K562 (cell line): ENCODE results near the gene METAP1D. TPM values are rescaled to one million over a fixed set of nuclear protein-coding genes. Genes with fewer than 3 reads are reported as not detected.

Source experiments
- BRF1 ChIP-seq: IDR thresholded peaks from 3 replicates; pipeline ENCODE4 v1.6.1; 2011; ENCODE audit warnings: borderline replicate concordance, mild to moderate bottlenecking; ENCODE audit not compliant: insufficient read length; ENCODE audit errors: extremely low read depth
- ETV6 ChIP-seq, 3 experiments: fragments of 150-350 bp in 1 of 3; sonication (generic) in 1 of 3; formaldehyde crosslinking in 1 of 3; IDR thresholded peaks; 2 replicates each; pipeline versions ENCODE4 v1.6.1 to v1.8.0; 2014 to 2022; ENCODE audit warnings: borderline replicate concordance in 2 of 3, low read depth in 2 of 3, antibody characterized with exemption in 1 of 3, low read length in 1 of 3, mild to moderate bottlenecking in 1 of 3, missing genetic modification reagents in 1 of 3
- FOS ChIP-seq: IDR thresholded peaks from 3 replicates; pipeline ENCODE4 v1.6.1; 2011; ENCODE audit not compliant: insufficient read length; ENCODE audit errors: extremely low read depth
- FOXA3 ChIP-seq, 2 experiments: fragments of 450-650 bp in 1 of 2; sonication (generic) in 1 of 2; formaldehyde crosslinking; IDR thresholded peaks in 1 of 2; conservative IDR thresholded peaks in 1 of 2; 2 replicates each; pipeline versions ENCODE4 v1.4.0 to v1.8.0; 2020 to 2022; ENCODE audit warnings: mild to moderate bottlenecking in 2 of 2, missing genetic modification reagents in 1 of 2
- GATA2 ChIP-seq: sonication (generic); formaldehyde crosslinking; IDR thresholded peaks from 2 replicates; pipeline ENCODE4 v1.4.0; 2020; ENCODE audit warnings: mild to moderate bottlenecking, missing genetic modification reagents
- NONO ChIP-seq, 2 experiments: fragments of 200-400 bp in 1 of 2; fragments of 450-650 bp in 1 of 2; formaldehyde crosslinking in 1 of 2; IDR thresholded peaks; 2 replicates each; pipeline ENCODE4 v1.6.1; 2017; ENCODE audit warnings: low read depth in 2 of 2, mild to moderate bottlenecking in 2 of 2, moderate library complexity in 2 of 2, low read length in 1 of 2
- POLR2G ChIP-seq: fragments of 200-400 bp; formaldehyde crosslinking; IDR thresholded peaks from 2 replicates; pipeline ENCODE4 v1.6.1; 2017; ENCODE audit warnings: low read depth, mild to moderate bottlenecking, antibody characterized with exemption, low read length, moderate library complexity
- PRDM10 ChIP-seq: fragments of 450-650 bp; IDR thresholded peaks from 2 replicates; pipeline ENCODE4 v1.6.1; 2018; ENCODE audit not compliant: partially characterized antibody
- RNF2 ChIP-seq: sonication (generic); IDR thresholded peaks from 2 replicates; pipeline ENCODE4 v1.6.1; 2016
- TCF7 ChIP-seq: sonication (generic); IDR thresholded peaks from 2 replicates; pipeline ENCODE4 v1.6.1; 2016; ENCODE audit warnings: antibody characterized with exemption, borderline replicate concordance
- TFAM ChIP-seq: fragments of 250-450 bp; sonication (Bioruptor Pico); conservative IDR thresholded peaks from 2 replicates; pipeline ENCODE4 v1.5.0; 2021; ENCODE audit warnings: mild to moderate bottlenecking, moderate library complexity
- TFAP4 ChIP-seq: sonication (generic); formaldehyde crosslinking; IDR thresholded peaks from 2 replicates; pipeline ENCODE4 v1.8.0; 2022; ENCODE audit warnings: missing genetic modification reagents, mild to moderate bottlenecking, moderate library complexity, borderline replicate concordance
- TRIM24 ChIP-seq, 2 experiments: fragments of 450-650 bp; IDR thresholded peaks; 2 replicates each; pipeline ENCODE4 v1.6.1; 2016
- ZNF589 ChIP-seq: fragments of 200-800 bp; sonication (Bioruptor generic); IDR thresholded peaks from 2 replicates; pipeline ENCODE4 v1.6.1; 2016; ENCODE audit warnings: low read depth, missing genetic modification characterization, missing compliant biosample characterization
- polyA plus RNA-seq, 8 experiments: library from polyadenylated mRNA; depleted of rRNA in 4 of 8; stranded (reverse) in 5 of 8; unstranded in 3 of 8; fragments of >200 nt; fragmentation: Nextera tagmentation in 2 of 8; fragmentation: Illumina TruSeq in 1 of 8; extraction: Ambion mirVana in 2 of 8; extraction: Trizol in 1 of 8; gene quantifications; 2 replicates each; pipeline versions ENCODE4 v1.2.1 to v1.2.3, GENCODE V29; 2011 to 2014; ENCODE audit warnings: inconsistent platforms in 1 of 8, missing spikeins in 1 of 8
- total RNA-seq, 7 experiments: library from RNA; depleted of rRNA in 6 of 7; stranded (reverse); fragments of >200 nt in 6 of 7; fragmentation: Illumina TruSeq in 2 of 7; extraction: Trizol in 2 of 7; gene quantifications; 2 replicates each; pipeline versions ENCODE4 v1.2.1 to v1.2.3, GENCODE V29; 2011 to 2021; ENCODE audit warnings: low replicate concordance in 1 of 7
- TF ChIP-seq, protein P1 (sequence below): fragments of 250-450 bp; sonication (Bioruptor Pico); IDR thresholded peaks from 2 replicates; pipeline ENCODE4 v1.5.0; 2021
- TF ChIP-seq, protein P2 (sequence below): sonication (generic); formaldehyde crosslinking; IDR thresholded peaks from 2 replicates; pipeline ENCODE4 v1.8.0; 2022; ENCODE audit warnings: mild to moderate bottlenecking, missing genetic modification reagents
- TF ChIP-seq, protein P3 (sequence below): sonication (generic); formaldehyde crosslinking; IDR thresholded peaks from 2 replicates; pipeline ENCODE4 v1.9.0; 2022; ENCODE audit warnings: mild to moderate bottlenecking, missing genetic modification reagents

Gene METAP1D
- total and polyA plus RNA-seq, 9 of the 15 experiments (the other 6 are each of a cell fraction or from before 2014, with no cell fraction given): 8.0 to 23.4 (median 15.7) TPM

- TF ChIP-seq FOS: peak; percentile 75
- peak; percentile 85 for TF ChIP-seq ZNF589 (CRISPR knock-in tag)
- TF ChIP-seq RNF2: 0 out of 2 replicates have a peak, but pooled peaks have one; percentile 56
- TF ChIP-seq POLR2G: peak; percentile 83
- 0 out of 4 replicates have a peak, but pooled peaks of 1 of the 2 experiments have one; percentile 14 for TF ChIP-seq TRIM24 (IDR thresholded peaks at IDR 0.05)
- TF ChIP-seq, protein P1, sequence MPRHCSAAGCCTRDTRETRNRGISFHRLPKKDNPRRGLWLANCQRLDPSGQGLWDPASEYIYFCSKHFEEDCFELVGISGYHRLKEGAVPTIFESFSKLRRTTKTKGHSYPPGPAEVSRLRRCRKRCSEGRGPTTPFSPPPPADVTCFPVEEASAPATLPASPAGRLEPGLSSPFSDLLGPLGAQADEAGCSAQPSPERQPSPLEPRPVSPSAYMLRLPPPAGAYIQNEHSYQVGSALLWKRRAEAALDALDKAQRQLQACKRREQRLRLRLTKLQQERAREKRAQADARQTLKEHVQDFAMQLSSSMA: 0 out of 2 replicates have a peak, but pooled peaks have one; percentile 30
- 0 out of 4 replicates have a peak, but pooled peaks of 1 of the 2 experiments have one; percentile 10 for TF ChIP-seq NONO (IDR thresholded peaks at IDR 0.05; ENCODE audit: low read depth in 2 of 2, low read length in 1 of 2)
- peak; percentile 30 for TF ChIP-seq PRDM10
- TF ChIP-seq, protein P2, sequence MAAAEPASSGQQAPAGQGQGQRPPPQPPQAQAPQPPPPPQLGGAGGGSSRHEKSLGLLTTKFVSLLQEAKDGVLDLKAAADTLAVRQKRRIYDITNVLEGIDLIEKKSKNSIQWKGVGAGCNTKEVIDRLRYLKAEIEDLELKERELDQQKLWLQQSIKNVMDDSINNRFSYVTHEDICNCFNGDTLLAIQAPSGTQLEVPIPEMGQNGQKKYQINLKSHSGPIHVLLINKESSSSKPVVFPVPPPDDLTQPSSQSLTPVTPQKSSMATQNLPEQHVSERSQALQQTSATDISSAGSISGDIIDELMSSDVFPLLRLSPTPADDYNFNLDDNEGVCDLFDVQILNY: peak; percentile 56; the same call in 1 of the 2 replicates
- TF ChIP-seq FOXA3 (CRISPR knock-in tag; conservative IDR thresholded peaks at IDR 0.05 in 1 of 2, IDR thresholded peaks at IDR 0.05 in 1 of 2): 0 out of 4 replicates have a peak, but pooled peaks of 1 of the 2 experiments have one; percentile 46
- no peak; the same call in 1 of the 2 replicates for TF ChIP-seq TCF7
- TF ChIP-seq TFAP4 (CRISPR knock-in tag): peak; percentile 86
- no peak for TF ChIP-seq ETV6 (IDR thresholded peaks at IDR 0.05; ENCODE audit: borderline replicate concordance in 1 of 2, low read depth in 2 of 2, low read length in 1 of 2)
- TF ChIP-seq ETV6 (CRISPR knock-in tag; IDR thresholded peaks at IDR 0.05; ENCODE audit: borderline replicate concordance): 0 out of 2 replicates have a peak, but pooled peaks have one; percentile 48
- no peak for TF ChIP-seq BRF1
- TF ChIP-seq, protein P3, sequence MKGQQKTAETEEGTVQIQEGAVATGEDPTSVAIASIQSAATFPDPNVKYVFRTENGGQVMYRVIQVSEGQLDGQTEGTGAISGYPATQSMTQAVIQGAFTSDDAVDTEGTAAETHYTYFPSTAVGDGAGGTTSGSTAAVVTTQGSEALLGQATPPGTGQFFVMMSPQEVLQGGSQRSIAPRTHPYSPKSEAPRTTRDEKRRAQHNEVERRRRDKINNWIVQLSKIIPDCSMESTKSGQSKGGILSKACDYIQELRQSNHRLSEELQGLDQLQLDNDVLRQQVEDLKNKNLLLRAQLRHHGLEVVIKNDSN: peak; percentile 95
- TF ChIP-seq TFAM (CRISPR knock-in tag): no peak
- TF ChIP-seq GATA2: no peak
Measured at GRCh38 chr2:172102391-172103359, 102.9 kb downstream of the METAP1D start, which contains the start of gene DLX2 (continued).
